Muscle of back (tissue), 11 donors: ENCODE measurements around the gene FNBP1L. TPM values are rescaled to one million over a fixed set of nuclear protein-coding genes. Genes with fewer than 3 reads are reported as not detected.
"Not testable (repeated sequence)": the region's sequence is repeated elsewhere in the genome, so short reads cannot be mapped to it uniquely, and the experiment has no call there.

ENCODE experiments used
- DNase-seq, 3 donors: peaks; one replicate each; pipeline versions ENCODE4 v3.0.0 to v3.0.0-alpha.2; 2013
- polyA plus RNA-seq, 10 donors: library from polyadenylated mRNA; unstranded; fragments of 120-200 nt; gene quantifications; one replicate each; pipeline ENCODE4 v1.2.1, GENCODE V29; 2013; ENCODE audit not compliant: insufficient read length in 10 of 10

FNBP1L gene
- polyA plus RNA-seq, 10 donors, result 39.4 to 70.8 (median 48.6) TPM

DNA sequence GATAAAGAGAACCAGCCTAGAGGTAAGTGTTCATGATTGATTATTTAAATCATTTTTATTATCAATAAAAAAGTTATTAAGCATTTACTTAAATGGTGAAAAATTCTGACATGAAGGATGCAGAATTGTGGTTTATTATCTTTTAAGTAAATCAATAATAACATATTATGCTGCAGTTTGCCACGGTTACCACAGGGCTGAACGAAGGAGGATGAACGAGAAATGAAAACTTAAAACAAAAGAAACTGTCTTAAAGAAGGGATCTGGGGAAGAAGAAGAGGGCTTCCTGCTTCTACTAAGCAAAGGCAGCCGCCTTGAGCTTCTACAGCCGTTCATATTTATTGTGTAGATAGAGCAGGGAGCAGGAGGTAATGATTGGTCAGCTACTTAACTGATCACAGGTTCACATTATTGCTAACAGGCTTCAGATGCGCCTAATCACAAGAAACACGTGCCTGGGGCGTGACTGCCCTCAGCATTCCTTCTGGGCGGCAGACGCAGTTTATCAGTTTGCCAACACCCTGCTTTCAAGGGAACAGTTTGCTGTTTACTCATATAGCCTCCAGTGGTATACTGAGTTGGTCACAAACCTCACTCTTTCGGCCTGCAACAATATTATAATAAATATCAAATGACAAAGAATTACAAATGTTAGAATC lies 5.8 kb upstream of the FNBP1L start:
- no peak for DNase-seq

DNA sequence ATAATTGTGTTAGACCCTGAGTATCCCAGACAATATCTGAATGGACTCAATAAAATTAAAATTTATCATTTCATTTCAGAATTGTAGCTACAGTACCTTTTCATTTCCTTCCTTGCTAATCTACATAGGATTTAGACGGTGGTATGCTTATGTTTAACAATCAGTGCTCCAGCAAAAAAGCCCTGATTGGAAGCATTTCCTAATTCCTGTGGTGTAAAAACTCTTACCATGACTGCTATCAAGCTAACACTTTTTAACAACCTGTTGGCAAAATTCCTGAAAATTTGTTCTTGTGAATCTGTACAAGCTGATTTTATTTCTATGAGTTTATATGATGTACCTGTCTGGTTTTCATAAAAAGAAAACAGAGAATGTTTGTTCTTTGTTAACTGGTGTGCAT lies 5.2 kb upstream of the FNBP1L start:
- no peak for DNase-seq

DNA sequence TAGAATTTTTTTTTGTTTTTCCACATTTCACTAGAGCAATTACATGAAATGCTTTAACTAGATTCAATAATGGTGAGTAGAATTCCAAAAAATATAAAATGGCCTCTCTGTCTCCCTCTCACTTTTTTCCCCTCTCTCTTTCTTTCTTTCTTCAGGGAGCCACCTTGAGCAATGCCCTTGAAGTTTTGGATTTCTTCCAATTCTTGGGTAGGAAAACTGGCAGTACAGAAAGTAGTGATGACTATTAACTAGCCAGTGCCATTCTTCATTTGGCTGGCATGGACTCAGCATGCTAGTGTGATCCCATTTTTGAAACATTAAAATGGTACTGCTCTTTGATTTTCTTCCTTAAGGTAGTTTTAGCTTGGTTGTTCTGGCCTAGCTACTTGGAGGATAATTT lies 4.5 kb upstream of the FNBP1L start:
- DNase-seq, result no peak

DNA sequence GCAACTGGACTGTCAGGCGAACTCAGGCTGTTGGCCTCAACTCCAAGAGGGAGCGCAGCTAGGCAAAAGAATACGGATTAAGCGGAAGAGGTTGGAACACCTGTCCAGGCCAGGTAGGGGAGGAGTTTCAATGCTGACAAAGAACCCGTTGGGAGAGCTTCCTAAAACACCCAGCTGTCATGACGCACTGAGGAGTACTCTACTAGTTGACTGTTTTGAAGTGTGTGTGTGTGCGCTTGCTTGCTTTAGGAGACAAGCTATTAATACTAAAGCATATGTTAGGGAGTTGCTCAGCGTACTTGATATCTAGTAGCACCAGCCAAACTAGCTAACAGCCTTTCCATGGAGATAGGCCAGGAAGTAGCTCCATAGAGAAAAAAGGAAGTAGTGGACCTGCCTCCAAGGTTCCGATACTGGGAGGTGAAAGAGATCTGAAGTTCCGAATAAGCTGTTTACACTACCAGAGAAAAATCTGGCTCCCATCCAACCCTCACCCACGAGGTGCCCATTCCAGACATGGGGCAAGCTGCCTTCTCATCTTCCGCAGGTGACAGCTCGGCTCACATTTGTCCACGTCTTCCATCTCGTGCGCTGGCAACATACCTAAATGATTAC lies 974 bp upstream of the FNBP1L start:
- peak; percentile 23 to 47 (median 32) for DNase-seq

DNA sequence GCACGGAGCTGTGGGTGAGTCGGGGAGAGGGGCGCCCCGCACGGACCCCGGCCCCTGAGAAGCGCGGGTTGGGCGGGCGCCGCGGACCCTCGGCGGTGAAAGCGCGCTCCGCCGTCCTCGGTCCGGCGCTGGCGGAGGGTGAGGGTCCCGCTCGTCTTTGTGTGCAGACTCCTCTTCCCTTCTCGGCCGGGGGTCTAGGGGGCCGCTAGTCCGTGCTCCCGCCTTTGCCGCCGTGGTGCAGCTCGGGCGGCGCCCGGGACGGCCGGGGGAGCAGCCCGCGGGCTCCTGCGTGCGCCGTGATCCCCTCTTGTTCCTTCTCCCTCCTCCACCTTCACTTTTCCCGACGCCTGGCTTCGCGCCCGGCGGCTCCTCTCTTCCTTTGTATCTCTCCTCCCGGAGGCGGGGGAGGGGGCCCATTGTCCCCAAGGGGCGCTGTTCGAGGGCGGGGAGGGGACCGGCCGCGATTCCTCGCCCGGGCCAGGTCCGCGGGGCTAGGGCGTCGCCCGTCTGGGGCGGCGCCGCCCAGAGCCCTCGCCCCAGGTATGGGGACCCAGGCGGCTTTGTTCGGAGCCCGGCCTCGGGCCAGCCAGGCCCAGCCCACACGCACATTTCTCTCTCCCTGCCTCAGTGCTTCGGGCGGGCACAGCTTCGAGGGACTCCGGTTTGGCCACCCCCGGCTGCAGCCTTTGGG lies 519 bp downstream of the FNBP1L start:
- peak; percentile 49 to 86 (median 67) for DNase-seq

DNA sequence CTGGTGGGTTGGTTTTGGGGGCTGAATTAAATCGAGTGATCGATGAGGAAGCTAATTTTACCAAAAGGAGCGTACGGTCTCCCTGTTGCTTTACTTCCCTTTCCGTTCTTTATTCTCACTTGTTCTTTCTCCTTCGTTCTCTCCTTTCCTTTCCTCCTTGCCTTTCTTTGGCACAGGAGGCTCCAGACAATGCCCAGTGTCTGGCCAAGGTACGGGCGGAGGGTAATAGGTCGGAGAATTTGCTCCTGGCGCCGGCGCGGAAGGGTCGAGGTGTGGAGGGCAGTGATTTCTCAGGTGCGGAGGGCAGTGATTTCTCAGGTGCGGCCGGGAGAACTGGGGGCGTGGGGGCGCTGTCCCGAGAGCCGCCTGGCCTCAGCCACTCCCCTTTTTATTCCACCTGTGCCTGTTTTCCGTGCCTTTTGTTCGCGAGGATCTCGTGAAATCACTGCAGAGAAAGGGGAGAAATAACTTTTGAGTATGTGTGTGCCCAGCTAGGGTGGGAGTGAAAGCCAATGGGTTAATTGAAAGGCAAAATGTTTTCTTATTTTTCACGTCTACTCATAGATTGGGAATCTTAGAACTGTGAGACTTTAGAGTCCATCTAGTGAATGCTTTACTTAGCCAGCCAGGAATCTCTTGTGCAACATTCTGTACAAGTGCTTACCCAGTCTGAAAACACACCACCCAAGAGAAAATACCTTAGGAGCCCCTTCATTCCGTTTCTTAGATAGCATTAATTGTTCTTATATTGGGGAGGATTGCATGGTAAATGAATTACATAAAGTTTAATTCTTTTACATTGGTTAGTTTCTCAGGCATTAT lies 1.3 kb downstream of the FNBP1L start:
- DNase-seq, result peak in 1 of 3 donors; percentile 10

DNA sequence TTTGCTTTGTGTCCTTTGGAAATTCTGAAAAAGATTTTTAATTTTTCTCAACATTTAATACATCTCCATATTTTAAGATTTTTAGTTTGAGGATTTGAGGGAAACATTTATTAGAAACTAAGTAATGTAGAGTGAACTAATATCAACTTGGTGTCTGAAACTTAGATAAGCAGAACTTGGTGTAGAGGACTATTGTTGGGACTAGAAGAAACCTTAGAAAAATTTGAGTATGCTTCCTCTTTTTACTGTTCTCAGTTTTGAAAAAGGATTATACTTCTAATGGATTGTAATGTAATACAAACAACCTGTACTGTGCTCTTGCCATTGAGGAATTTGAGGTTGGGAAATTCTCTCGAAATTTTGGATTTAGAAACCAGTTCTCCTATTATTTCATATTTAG lies 2.4 kb downstream of the FNBP1L start:
- no peak for DNase-seq

DNA sequence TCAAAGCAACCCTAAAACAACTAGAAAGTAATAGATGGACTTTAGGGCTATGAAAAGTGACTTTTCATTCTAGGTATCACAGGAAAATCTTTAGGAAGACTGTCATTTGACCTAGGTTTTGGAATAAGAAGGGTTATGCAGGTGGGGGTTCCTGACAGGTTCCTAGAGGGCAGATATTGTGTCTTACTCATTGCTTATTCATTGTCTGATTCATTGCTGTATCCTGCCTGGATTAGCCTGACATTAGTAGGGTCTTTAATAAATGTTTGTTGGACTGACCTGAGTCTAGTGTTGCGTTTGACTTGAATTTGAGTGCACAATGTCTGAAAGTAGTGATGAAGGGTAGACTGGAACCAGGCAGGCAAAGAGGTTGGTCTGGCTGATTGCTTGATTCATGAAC lies 6.0 kb downstream of the FNBP1L start:
- DNase-seq, result no peak

DNA sequence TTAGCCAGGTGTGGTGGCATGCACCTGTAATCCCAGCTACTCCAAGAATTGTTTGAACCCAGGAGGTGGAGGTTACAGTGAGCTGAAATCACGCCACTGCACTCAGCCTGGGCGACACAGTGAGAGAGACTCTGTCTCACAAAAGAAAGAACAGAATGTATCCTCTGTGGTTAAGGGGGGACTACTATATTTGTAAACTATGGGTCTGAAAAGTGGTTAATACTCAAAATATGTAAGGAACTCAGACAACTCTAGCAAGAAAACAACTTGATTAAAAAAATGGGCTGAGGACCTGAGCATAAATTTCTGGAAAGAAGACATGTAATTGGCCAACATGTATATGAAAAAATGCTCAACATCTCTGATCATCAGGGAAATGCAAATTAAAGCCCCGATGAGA lies 11.2 kb downstream of the FNBP1L start:
- no peak for DNase-seq

DNA sequence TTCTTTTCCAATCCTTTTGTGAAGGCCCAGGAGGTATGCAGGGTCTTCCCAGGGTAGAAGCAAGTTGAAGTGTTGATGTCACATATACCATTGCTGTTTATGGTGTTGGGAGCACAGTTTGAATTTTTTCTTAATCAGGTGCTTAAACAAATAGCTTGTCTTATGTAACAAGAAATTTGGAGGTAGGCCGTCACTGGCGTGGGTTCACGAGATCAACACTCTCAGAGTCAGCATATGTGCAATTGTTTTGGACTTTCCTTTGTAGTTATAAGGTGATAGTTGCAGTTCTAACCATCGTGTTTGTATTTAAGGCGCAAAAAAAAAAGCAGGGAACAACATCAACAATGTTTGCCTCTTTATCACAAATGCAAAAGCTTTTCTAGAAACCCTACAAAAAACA lies 13.3 kb downstream of the FNBP1L start:
- DNase-seq, result no peak

DNA sequence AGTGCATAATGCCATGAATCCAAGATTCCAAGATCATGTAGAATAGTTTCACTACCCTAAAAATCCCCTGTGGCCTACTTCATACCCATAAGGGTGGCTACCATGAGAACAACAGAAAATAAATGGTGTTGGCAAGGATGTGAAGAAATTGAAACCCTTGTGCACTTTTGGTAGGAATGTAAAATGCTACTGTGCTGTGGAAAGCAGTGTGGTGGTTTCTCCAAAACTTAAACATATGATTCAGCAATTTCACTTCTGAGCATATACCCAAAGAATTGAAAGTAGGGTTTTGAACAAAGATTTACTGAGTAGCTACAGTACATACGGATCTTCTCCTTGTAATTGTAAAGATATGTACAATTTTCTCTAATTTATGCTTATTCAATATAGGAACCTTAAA lies 16.0 kb downstream of the FNBP1L start:
- DNase-seq, result no peak

DNA sequence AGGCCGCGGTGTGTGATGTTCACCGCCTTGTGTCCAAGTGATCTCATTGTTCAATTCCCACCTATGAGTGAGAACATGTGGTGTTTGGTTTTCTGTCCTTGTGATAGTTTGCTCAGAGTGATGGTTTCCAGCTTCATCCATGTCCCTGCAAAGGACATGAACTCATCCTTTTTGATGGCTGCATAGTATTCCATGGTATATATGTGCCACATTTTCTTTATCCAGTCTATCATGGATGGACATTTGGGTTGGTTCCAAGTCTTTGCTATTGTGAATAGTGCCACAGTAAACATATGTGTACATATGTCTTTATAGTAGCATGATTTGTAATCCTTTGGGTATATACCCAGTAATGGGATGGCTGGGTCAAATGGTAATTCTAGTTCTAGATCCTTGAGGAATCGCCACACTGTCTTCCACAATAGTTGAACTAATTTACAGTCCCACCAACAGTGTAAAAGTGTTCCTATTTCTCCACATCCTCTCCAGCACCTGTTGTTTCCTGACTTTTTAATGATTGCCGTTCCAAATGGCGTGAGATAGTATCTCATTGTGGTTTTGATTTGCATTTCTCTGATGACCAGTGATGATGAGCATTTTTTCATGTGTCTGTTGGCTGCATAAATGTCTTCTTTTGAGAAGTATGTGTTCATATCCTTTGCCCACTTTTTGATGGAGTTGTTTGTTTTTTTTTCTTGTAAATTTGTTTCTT lies 17.6 kb downstream of the FNBP1L start:
- DNase-seq, result not testable (repeated sequence)

DNA sequence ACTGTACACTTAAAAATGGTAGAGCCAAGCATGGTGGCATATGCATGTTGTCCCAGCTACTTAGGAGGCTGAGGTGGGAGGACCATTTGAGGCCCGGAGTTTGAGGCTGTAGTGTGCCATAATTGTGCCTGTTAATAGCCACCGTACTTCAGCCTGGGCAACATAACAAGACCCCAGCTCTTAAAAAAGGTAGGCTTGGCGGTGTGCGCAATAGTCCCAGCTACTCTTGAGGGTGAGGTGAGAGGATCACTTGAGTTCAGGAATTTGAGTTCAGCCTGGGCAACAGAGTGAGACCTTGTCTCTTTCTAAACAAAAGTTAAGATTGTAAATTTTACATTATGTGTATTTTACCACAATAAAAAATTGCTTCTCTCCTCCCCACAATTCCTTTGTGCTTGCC lies 19.7 kb downstream of the FNBP1L start:
- no peak for DNase-seq

DNA sequence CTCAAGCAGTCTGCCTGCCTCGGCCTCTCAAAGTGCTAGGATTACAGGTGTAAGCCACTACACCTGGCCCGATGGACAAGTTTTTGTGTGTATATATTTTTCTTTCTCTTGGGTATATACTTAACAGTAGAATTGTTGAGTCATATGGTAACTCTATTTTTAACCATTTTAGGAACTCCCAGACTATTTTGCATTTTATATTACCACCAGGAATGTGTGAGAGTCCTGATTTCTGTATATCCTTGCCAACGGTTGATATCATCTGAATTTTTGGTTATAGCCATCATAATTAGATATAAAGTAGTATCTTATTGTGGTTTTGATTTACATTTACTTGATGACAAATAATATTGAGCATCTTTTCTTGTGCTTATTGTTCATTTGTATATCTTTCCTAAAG lies 20.7 kb downstream of the FNBP1L start:
- peak in 1 of 3 donors; percentile 12 for DNase-seq

DNA sequence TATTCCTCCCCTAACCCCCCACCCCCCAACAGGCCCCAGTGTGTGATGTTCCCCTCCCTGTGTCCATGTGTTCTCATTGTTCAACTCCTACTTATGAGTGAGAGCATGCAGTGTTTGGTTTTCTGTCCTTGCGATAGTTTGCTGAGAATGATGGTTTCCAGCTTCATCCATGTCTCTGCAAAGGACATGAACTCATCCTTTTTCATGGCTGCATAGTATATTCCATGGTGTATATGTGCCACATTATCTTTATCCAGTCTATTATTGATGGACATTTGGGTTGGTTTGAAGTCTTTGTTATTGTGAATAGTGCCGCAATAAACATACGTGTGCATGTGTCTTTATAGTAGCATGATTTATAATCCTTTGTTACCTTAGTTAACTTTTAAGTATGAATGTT lies 21.3 kb downstream of the FNBP1L start:
- not testable (repeated sequence) for DNase-seq

DNA sequence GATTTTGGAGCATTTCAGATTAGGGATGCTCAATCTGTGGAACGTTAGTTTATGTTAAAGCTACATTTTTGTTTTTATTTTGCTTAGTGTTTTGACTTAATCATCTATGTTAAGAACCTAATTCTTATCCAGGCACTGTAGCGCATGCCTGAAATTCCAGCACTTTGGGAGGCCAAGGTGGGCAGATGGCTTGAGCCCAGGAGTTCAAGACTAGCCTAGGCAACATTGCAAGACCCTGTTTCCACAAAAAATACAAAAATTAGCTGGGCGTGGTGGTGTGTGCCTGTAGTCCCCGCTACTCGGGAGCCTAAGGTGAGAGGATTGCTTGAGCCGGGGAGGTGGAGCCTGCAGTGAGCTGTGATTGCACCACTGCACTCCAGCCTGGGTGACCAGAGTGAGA lies 23.4 kb downstream of the FNBP1L start:
- DNase-seq, result no peak

DNA sequence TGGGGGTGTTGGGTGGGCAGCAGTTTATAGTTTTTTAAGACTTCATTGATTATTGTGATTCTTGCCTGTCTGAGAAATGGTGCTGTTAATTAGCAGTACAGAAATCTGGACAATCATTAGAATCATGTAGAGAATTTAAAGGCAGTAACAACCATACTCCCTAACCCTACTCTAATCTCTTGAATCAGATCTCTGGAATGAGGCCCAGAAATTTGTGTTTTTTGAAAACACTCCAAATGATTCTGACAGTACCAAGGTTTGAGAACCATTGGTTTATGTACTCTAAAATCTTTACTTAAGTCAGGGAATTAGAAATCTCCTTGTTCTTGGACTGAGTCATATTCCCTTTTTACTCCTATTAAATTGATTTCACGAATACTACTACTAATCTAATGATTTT lies 24.0 kb downstream of the FNBP1L start:
- DNase-seq, result peak in 1 of 3 donors; percentile 56

DNA sequence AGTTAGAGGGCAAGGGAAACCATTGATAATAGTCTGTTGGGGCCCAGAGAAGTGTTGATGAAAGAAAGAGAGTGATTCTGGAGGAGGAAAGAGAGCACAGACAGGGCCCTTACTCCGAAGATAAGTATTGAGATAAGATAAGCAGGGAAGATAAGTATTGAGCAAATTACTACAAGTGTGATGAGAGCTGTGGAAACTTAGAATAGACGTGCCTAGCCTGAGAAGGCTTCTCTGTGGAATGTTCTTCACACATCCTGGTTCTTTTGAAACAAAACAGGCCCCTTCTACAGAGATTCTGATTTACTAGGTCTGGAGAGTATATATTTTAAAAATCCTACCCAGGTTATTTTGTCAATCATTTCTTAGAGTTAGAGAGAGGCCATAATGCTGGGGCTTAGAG lies 26.4 kb downstream of the FNBP1L start:
- no peak for DNase-seq

DNA sequence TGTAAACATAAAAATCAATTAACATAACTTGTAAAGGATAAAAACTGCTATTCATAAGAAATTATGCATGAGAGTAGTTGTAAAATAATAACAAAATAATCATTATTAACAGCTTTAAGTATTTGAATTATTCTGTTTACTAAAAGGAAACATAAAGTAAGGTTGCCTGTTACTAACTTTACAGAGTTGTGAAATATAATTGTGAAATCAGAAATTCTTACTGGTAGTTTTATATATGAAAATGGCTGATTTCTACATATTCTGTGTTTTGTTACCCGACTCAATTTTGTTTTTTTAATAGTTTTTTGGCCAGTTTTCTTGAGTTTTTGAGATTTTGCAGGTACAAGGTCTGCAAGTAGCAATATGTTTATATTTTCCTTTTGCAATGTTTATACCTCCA lies 27.8 kb downstream of the FNBP1L start:
- no peak for DNase-seq

DNA sequence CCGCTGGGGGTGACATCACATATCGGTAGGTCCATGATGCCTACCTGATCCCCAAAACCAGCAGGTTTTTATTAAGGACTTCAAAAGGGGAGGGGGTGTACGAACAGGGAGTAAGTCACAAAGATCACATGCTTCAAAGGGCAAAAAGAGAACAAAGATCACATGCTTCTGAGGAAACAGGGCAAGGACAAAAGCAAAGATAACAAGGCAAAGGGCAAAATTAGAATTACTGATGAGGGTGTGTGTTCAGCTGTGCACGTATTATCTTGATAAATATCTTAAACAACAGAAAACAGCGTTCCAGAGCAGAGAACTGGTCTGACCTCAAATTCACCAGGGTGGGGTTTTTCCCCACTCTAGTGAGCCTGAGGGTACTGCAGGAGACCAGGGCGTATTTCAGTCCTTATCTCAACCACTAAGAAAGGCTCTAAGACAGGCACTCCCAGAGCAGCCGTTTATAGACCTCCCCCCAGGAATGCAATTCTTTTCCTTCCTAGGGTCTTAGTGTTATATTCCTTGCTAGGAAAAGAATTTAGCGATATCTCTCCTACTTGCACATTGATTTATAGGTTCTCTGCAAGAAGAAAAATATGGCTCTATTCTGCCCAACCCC lies 31.3 kb downstream of the FNBP1L start:
- DNase-seq, result not testable (repeated sequence)

DNA sequence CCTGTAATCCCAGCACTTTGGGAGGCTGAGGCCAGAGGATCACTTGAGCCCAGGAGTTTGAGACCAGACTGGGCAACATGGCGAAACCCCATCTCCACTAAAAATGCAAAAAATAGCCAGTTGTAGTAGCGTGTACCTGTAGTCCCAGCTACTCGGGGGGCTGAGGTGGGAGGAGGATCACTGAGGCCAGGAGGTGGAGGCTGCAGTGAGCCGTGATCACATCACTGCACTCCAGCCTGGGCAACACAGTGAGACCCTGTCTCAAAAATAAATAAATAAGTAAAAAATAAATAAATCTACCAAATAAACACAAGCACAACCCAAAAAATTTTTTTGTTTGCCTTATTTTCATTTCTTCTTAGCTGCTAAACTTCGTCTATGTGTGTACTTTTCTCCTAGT lies 34.0 kb downstream of the FNBP1L start:
- DNase-seq, result not testable (repeated sequence)
